ENCODE data around the gene MAPK6.
"Not testable (repeated sequence)": the region's sequence is repeated elsewhere in the genome, so short reads cannot be mapped to it uniquely, and the experiment has no call there.

Gene MAPK6

DNA sequence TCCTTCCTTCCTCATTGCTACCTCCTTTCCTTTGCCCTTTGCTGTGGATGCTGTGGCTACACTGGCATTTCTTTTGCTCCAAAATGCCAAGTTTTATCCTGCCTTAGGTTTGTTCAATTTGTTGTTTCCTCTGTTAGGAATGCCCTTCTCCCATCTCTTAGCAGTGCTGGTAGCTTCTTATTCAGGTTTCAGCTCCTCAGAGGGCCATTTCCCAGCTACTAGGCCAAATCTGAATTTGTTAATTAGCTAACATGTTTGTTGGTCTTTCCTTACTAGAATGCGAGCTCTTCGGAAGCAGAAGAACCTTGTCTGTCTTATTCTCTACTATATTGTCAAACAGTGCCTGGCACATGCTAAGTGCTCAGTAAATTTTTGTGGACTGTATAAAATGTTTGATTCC lies 11.0 kb downstream of the MAPK6 start:
- DNase-seq: no peak
- intact Hi-C loops (cut with DNase I): no loop called here

DNA sequence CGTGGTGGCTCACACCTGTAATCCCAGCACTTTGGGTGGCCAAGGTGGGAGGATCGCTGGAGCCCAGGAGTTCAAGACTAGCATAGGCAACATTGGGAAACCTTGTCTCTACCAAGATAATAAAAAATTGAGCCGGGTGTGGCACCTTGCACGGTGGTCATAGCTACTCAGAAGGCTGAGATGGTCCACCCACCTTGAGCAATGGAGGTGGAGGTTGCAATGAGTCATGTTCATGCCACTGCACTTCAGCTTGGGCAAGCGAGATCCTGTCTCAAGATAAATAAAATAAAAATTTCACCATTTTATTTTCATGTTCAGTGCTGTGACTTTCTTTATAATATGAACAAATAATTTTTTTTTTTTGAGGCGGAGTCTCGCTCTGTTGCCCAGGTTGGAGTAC lies 12.5 kb downstream of the MAPK6 start:
- intact Hi-C loops (cut with DNase I): no loop called here
- no peak for DNase-seq

DNA sequence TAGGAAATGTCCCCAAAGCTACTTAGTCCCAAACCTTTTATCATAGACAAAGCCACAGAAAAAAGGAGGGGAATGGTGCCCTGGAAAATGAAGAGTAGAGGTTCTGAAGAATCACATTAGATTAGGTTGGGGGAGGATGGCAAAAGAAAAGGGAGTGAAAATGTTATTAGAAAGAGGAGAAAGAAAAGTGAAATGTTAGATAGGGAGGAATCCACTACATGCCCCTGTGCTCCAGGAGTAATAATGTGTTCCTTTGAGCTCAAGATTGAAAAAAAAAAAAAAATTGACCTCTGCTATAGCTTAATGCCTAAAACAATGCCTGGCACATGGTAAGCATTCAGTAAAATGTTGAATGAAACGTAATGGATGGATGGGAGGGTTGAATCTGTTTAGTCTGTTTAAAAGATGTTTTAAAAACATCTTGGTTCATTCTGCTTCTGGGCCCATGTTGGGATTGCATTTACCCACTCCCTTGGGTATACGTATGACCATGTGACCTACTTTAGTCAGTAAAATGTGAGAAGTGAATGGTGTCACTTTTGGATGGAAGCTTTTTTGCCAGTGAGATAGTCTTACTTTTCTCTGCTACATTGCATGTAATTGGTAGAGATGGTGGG lies 19.0 kb downstream of the MAPK6 start:
- DNase-seq: no peak
- intact Hi-C loops (cut with DNase I): no loop called here

DNA sequence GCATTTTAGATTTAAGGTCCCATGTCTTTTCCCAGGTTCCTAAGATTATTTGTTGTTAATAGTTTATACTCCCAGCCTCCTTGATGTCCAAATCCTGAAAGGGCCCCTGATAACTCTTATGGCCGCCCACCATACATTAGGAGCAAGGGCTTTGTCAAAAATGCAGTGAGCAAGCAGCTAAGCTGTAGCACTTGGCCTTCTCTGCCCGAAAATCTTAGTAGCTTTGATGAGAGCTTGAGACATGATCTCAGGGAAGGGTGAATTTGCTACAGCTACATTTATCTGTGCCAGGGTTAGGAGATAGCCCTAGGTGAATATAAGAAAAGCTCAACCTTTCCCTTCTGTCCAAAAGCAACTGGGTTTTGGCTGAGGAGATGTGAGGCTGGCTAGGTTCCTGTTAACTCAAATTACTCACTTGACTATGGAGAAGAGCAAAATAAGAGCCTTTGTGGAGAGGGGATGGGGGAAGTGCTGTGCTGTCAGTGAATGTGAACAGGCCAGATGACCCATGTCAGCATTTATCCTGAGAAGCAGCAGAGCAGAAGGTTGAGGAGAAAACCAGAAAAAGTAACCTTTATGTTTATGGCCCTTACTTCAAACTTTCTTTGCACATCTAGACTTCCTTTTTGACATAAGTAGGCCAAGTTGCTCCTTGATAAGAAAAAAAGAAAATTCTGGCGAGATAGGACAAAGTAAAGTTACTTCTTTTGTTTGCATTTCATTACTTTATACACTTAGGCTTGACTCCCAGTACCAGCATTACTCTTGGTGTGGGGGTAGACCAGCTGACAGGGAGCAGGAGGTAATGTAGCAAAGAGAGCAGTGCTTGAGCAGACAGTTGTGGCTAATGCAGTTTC lies 21.1 kb downstream of the MAPK6 start:
- intact Hi-C loops (cut with DNase I): no loop called here
- peak in 27 of 42 donors; percentile 18 to 77 (median 53) for DNase-seq

DNA sequence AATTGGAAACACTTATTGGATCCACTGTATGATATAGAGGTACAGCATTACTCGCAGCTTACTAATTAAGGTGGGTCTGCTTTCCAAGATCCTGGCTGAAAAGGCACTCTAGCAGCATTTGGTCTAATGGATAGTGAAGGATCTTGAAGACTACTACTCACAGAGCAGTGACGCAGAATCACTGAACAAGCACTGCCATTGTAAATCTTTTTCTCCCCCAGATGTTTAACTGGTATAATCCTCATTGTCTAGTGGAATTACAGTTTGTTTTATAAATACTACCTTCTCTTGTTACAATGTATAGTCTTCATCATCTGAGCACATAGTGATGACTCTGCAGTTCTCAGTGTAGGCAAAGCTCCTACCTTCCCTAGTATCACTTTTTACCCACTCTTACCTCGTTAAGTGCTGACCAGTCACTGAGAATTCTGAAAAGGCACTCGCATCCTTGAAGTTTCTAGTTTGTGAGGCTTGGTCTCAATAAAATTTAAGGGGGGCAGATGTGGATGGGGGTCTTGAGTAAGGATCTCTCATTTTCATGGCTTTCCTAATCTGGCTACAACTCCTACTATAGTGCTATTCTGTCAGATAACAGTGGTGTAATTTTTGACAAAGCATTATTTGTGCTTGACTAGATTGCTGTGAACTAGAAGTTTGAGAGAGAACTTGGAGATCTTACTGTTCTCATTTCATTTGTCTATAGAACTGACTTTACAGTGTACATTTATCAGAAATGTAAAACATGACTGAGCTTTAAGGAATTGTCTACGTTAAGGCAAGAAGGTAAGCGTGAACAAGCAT lies 23.2 kb downstream of the MAPK6 start:
- intact Hi-C loops (cut with DNase I): no loop called here
- DNase-seq: peak in 3 of 42 donors; percentile 18 to 46 (median 23)

DNA sequence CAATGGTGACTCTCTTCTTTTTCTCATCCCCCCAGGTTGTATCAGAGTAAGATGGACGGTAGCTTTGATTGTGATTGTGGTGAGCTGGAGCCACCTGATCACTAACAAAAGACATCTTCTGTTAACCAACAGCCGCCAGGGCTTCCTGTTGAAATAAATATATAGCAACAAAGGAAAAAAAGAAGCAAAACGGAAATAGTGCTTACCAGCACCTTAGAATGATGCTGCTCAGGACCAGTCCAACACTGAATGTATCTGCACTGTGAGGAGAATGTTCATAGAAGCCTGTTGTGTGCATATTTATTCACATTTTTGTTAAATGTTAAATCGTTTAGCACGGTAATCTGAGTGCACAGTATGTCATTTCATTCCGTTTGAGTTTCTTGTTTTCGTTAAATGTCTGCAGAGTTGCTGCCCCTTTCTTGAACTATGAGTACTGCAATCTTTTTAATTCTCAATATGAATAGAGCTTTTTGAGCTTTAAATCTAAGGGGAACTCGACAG lies 26.8 kb downstream of the MAPK6 start:
- DNase-seq; intact Hi-C loops (cut with DNase I): not testable (repeated sequence)

DNA sequence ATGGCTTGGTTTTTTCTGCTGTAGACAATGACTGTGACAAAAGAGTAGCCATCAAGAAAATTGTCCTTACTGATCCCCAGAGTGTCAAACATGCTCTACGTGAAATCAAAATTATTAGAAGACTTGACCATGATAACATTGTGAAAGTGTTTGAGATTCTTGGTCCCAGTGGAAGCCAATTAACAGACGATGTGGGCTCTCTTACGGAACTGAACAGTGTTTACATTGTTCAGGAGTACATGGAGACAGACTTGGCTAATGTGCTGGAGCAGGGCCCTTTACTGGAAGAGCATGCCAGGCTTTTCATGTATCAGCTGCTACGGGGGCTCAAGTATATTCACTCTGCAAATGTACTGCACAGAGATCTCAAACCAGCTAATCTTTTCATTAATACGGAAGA lies 27.5 kb downstream of the MAPK6 start:
- intact Hi-C loops (cut with DNase I): not testable (repeated sequence)

DNA sequence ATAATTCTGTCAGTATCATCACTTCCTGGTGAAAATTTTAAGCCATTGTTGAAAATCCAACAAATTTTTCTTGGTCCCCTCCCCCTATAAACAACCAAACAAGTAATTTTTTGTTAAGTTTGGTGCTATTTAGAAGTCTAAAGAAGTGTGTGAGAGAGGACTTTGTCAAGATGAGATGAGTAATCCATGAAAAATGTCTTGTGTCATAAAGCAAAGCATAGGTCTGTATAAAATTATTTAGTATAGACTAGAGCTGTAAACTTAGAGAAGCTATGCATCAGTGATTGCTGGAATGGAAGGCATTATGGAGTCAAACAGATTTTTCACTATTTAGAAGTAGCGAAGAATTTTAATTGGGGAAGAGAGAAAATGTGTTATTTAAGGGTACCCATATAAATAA lies 31.4 kb downstream of the MAPK6 start:
- DNase-seq: no peak
- intact Hi-C loops (cut with DNase I): no loop called here

More for the DNA sequence above, 27.5 kb downstream of the MAPK6 start:
- DNase-seq: peak in 11 of 42 donors; percentile 25 to 67 (median 36)

DNA sequence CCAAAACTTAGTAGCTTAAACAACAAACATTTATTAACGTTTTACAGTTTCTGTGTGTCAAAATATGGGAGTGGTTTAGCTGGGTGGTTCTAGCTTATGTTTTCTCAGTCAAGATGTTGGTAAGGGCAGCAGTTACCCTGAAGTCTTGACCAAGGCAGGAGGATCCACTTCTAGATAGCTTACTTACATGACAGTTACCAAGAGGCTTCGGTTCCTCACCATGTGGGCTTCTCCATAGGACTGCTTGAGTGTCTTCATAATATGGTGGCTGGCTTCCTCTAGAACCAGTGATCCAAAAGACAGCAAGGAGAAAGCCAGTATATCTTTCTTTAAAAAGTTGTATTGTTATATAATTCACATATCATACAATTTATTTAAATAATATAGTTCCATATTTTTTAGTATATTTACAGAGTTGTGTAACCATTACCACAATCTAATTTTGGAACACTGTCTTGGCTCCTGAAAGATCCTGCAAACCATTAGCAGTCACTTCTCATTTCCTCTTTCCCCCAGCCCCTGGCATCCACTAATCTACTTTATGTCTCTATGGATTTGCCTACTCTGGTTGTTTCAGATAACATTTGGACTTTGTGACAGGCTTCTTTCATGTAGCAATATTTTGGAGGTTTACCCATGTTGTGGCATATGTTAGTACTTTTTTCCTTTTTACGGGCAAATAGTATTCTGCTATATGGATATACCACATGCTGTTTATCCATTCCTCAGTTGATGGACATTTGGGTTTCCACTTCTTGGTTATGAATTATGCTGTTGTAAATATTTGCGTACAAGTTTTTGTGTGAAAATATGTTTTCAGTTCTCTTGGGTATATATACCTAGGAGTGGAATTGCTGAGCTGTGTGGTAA lies 33.3 kb downstream of the MAPK6 start:
- no peak for DNase-seq
- intact Hi-C loops (cut with DNase I): no loop called here

DNA sequence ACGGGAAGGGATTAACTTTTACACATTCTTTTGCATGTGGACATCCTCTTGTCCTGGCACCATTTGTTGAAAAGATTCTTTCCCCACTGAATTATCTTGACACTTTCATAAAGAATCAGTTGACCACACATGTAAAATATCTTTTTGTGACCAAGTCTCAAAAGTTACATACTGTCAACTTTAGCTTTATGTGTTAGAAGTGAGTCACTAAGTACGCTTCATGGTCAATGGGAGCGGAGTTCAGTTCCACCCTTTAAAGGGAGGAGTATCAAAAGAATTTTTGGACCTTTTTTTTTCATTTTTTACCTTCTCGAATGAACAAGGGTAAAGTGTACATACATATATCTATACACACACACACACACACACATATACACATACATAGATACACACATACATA lies 35.4 kb downstream of the MAPK6 start:
- intact Hi-C loops (cut with DNase I): no loop called here

DNA sequence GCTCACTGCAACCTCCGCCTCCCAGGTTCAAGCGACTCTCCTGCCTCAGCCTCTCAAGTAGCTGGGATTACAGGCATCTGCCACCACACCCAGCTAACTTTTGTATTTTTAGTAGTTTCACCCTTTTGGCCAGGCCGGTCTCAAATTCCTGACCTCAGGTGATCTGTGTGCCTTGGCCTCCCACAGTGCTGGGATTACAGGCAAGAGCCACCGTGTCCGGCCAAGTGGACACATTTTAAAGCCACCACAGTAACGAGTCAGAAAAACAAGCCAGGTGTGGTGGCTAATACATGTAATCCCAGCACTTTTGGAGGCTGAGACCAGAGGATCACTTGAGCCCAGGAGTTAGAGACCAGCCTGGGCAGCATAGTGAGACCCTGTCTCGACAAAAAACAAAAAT lies 35.8 kb downstream of the MAPK6 start:
- DNase-seq; intact Hi-C loops (cut with DNase I): not testable (repeated sequence)

More for the DNA sequence above, 35.4 kb downstream of the MAPK6 start:
- DNase-seq: no peak

DNA sequence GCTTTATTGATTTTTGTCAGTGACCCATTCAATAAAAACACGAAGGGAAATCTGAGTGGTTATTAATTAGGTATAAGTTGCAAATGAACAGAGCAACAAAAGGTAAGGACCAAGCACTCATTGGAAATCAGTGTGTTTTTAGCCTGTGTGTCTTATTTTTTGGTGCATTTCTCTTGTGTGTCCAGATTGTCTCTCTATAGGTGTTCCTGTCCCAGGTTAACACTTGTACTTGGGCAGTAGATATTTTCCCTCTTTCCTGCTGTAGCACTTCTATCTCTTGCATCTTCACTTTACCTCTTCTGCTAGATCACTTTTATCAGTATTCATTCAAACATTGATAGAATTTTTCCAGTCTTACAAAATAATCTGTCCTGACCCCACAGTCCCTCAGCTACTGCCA lies 37.0 kb downstream of the MAPK6 start:
- DNase-seq: no peak
- intact Hi-C loops (cut with DNase I): no loop called here

DNA sequence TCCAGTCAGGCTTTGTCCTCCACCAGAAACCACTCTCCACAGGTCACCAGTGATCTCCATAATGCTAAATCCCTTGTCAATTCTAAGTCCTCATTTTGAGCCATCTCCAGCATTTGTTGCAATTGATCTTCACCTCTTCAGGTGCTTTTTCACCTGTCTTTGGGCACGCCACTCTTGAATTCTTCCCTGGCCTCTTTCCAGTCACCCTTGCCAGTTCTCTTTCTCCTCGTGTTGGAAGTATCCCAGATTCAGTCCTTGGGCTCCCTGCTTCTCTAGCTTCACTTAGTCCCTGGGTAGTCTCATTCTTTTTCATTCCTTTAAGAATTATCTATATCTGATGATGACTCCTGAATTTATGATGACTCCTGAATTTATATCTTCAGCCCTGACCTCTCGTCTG lies 37.5 kb downstream of the MAPK6 start:
- intact Hi-C loops (cut with DNase I): no loop called here
- no peak for DNase-seq

DNA sequence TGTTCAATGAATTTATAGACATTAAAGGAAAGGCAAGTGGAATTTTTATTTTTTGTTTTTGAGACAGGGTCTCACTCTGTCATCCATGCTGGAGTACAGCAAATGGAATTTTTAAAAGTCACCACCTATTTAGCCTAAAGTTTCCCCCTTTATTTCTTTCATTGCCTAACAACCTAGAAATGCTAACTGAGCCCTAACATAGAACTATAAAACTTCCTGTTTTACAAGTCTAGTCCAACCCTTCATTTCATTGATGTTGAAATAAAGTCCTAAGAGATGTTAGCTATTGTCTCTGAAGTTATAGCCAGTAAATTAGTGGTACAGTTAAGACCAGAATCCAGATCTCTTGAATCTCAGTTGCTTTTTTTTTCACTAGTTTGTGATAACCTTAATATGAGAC lies 39.0 kb downstream of the MAPK6 start:
- DNase-seq: no peak
- intact Hi-C loops (cut with DNase I): no loop called here

DNA sequence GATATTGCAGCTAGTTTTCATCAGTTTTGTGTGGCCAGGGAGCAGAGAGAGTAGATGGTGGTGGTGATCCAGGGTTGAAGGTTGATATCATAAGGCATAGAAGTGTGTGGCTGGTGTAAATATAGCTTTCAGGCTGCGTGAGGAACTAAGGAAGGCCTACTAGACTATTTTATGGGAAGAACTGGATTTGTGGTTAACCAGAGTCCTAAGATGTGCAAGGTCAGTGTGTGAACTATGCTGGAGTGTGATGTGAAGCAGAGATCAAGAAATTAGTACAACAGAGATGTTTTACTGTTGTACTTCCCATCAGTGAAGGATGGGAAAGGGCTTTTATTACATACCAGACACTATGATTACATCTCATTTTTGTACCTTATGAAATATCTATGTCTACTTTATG lies 41.5 kb downstream of the MAPK6 start:
- intact Hi-C loops (cut with DNase I): no loop called here
- no peak for DNase-seq

DNA sequence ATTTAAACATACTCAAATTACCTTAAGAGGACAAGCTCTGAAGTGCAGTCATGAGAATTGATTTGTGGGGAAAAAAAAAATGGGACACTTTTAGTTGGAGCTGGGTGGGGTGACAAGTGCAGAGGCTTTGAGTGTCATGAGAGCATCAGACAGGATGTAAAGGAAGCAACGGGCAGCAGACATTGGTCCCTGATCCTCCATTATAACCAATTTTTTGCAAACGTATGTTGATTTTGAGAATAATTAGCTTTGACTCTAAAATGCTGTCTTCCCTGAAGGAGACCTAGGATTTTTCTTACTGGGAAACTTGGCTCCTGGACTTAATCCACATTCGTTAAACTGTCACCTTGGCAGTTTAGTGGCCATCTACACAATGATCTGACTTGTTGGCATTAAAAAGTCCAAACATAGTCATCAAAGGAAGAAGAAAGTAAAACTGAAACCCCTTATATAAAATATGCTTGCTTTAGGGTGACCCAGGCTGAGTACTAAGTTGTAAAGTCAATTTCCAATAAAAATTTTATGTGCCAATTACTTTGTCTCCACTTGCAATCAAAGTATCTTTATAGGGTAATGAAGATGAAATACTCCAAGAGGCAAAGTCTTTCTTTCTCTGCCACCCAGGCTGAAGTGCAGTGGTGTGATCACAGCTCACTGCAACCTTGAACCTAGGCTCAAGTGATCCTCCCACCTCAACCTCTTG lies 48.0 kb downstream of the MAPK6 start:
- intact Hi-C loops (cut with DNase I): no loop called here
- no peak for DNase-seq

DNA sequence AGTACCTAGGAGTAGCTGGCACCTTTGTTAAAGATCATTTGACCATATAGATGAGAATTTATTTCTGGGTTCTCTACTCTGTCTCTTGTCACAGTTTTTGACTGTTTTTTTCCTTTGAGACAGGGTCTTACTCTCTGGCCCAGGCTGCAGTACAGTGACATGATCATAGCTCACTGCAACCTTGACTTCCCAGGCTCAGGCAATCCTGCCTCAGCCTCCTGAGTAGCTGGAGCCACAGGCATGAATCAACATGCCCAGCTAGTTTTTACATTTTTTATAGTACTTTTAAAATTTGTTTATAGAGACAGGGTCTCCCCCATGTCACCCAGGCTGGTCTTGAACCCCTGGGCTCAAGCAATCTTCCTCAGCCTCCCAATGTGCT lies 48.5 kb downstream of the MAPK6 start:
- no peak for DNase-seq
- intact Hi-C loops (cut with DNase I): no loop called here

DNA sequence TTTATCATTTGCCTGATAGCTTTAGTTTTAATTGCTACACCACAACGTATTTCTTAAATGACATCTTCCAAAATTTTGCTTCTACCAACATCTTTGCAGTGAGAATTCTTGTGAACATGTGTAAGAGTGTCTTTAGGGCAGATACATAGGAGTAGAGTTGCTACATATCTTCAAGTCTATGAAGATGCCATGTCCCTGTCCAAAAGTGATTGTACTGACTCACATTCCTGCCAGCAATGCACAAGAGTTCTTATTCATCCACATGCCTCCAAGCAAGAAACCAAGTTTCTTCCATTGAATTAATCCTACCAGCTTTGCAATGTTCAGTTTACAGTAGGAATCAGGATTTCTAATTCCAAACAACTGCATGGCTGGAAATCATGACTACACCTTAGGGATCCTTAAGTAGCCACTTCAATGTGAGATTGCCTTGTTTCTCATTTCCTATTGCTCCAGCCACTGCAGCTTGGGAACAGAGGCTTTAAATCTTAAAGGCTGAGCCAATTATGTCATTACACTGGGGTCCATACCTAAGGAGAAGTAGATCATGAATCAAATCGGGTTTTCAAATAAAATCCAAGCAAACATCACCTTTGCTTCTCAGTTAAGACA lies 49.1 kb downstream of the MAPK6 start:
- DNase-seq: no peak
- intact Hi-C loops (cut with DNase I): no loop called here
